Jurkat, Clone E6-1 (cell line): ENCODE results near the gene PLXNA3.

ENCODE experiments used
- DNase-seq: peaks from one replicate; pipeline ENCODE4 v3.0.0-alpha.2; 2011; ENCODE audit warnings: low read depth, low spot score
- H3K4me3 ChIP-seq: 2 replicates; pipeline ENCODE4 v1.5.1; 2011; ENCODE audit warnings: mild to moderate bottlenecking, low read length, control low read depth, moderate library complexity

The PLXNA3 gene

GRCh38 chrX:154449618-154450017, 8.5 kb upstream of the PLXNA3 start:
- DNase-seq: no peak
- no peak overlapping the region for H3K4me3 ChIP-seq

- H3K4me3 ChIP-seq: no peak overlapping the region
- no peak for DNase-seq
These were observed 7.8 kb upstream of the PLXNA3 start for GRCh38 chrX:154450312-154450711.

GRCh38 chrX:154452823-154453222, 5.3 kb upstream of the PLXNA3 start:
- no peak overlapping the region for H3K4me3 ChIP-seq
- no peak for DNase-seq

- DNase-seq: peak; percentile 22
- peak overlapping the region; percentile 48 for H3K4me3 ChIP-seq
These were observed 478 bp upstream of the PLXNA3 start for GRCh38 chrX:154457491-154458115.

- H3K4me3 ChIP-seq: peak overlapping the region; percentile 55
- DNase-seq: no peak
These were observed 1.1 kb downstream of the PLXNA3 start for GRCh38 chrX:154458954-154459778.

- H3K4me3 ChIP-seq: no peak overlapping the region
- no peak for DNase-seq
These were observed 1.8 kb downstream of the PLXNA3 start for GRCh38 chrX:154459832-154460231.

- no peak overlapping the region for H3K4me3 ChIP-seq
- no peak for DNase-seq
These were observed 2.2 kb downstream of the PLXNA3 start for GRCh38 chrX:154460326-154460725.

GRCh38 chrX:154462396-154462795, 4.3 kb downstream of the PLXNA3 start:
- DNase-seq: no peak

GRCh38 chrX:154463611-154464220, 5.6 kb downstream of the PLXNA3 start:
- no peak overlapping the region for H3K4me3 ChIP-seq
- DNase-seq: no peak

More at GRCh38 chrX:154462396-154462795, 4.3 kb downstream of the PLXNA3 start:
- H3K4me3 ChIP-seq: no peak overlapping the region

GRCh38 chrX:154464806-154465365, 6.8 kb downstream of the PLXNA3 start:
- DNase-seq: no peak
- H3K4me3 ChIP-seq: no peak overlapping the region

- no peak for DNase-seq
- H3K4me3 ChIP-seq: no peak overlapping the region
These were observed 7.5 kb downstream of the PLXNA3 start for GRCh38 chrX:154465601-154466000.

GRCh38 chrX:154466036-154466435, 8.0 kb downstream of the PLXNA3 start:
- no peak for DNase-seq

GRCh38 chrX:154466907-154467306, 8.8 kb downstream of the PLXNA3 start:
- no peak overlapping the region for H3K4me3 ChIP-seq

More at GRCh38 chrX:154466036-154466435, 8.0 kb downstream of the PLXNA3 start:
- no peak overlapping the region for H3K4me3 ChIP-seq

GRCh38 chrX:154467556-154467955, 9.5 kb downstream of the PLXNA3 start:
- DNase-seq: no peak
- no peak overlapping the region for H3K4me3 ChIP-seq

More at GRCh38 chrX:154466907-154467306, 8.8 kb downstream of the PLXNA3 start:
- no peak for DNase-seq

- no peak overlapping the region for H3K4me3 ChIP-seq
These were observed 10.1 kb downstream of the PLXNA3 start for GRCh38 chrX:154468217-154468616.

GRCh38 chrX:154469114-154469513, 11.0 kb downstream of the PLXNA3 start:
- no peak for DNase-seq
- no peak overlapping the region for H3K4me3 ChIP-seq

More at GRCh38 chrX:154468217-154468616, 10.1 kb downstream of the PLXNA3 start:
- no peak for DNase-seq

GRCh38 chrX:154469880-154470279, 11.8 kb downstream of the PLXNA3 start:
- no peak for DNase-seq
- H3K4me3 ChIP-seq: no peak overlapping the region

- H3K4me3 ChIP-seq: no peak overlapping the region
- no peak for DNase-seq
These were observed 12.4 kb downstream of the PLXNA3 start for GRCh38 chrX:154470434-154470833.

- no peak for DNase-seq
- no peak overlapping the region for H3K4me3 ChIP-seq
These were observed 13.0 kb downstream of the PLXNA3 start for GRCh38 chrX:154470914-154471568.
